HepG2 (cell line): Measurements from ENCODE around the gene ADM5.

Experiments used
- ADNP ChIP-seq: sonication (generic); formaldehyde crosslinking; IDR thresholded peaks from 2 replicates; pipeline ENCODE4 v1.4.0; 2020; ENCODE audit warnings: missing genetic modification reagents
- CTCF ChIP-seq: sonication (generic); formaldehyde crosslinking; IDR thresholded peaks from 2 replicates; pipeline ENCODE4 v1.5.0; 2020; ENCODE audit warnings: mild to moderate bottlenecking, missing genetic modification reagents, moderate library complexity
- EHMT2 ChIP-seq: fragments of 200-600 bp; sonication (generic); IDR thresholded peaks from 2 replicates; pipeline ENCODE4 v1.7.0; 2017; ENCODE audit warnings: antibody characterized with exemption, low read depth, low read length, borderline replicate concordance
- HMGXB4 ChIP-seq, 2 experiments: sonication (generic) in 1 of 2; formaldehyde crosslinking in 1 of 2; IDR thresholded peaks; 2 replicates each; pipeline versions ENCODE4 v1.4.0 to v1.6.1; 2018 to 2020; ENCODE audit warnings: missing genetic modification reagents in 2 of 2, borderline replicate concordance in 1 of 2, low read depth in 1 of 2, mild to moderate bottlenecking in 1 of 2, missing biosample characterization in 1 of 2
- NONO ChIP-seq, 2 experiments: fragments of 450-650 bp in 1 of 2; sonication (generic) in 1 of 2; formaldehyde crosslinking in 1 of 2; IDR thresholded peaks in 1 of 2; conservative IDR thresholded peaks in 1 of 2; 2 replicates each; pipeline versions ENCODE4 v1.6.1 to v1.8.0; 2017 to 2022; ENCODE audit warnings: mild to moderate bottlenecking in 1 of 2, missing genetic modification reagents in 1 of 2, moderate library complexity in 1 of 2
- POLR2AphosphoS5 ChIP-seq: IDR thresholded peaks from 2 replicates; pipeline ENCODE4 v1.6.1; 2012; ENCODE audit warnings: low read depth, low read length
- REST ChIP-seq, 2 experiments: IDR thresholded peaks; 2 replicates each; pipeline ENCODE4 v1.6.1; 2011 to 2012; ENCODE audit warnings: low read length in 2 of 2, borderline replicate concordance in 1 of 2, low read depth in 1 of 2, mild to moderate bottlenecking in 1 of 2, moderate library complexity in 1 of 2
- SP1 ChIP-seq, 2 experiments: fragments of 450-650 bp in 1 of 2; sonication (generic) in 1 of 2; formaldehyde crosslinking in 1 of 2; IDR thresholded peaks; 2 replicates each; pipeline versions ENCODE4 v1.4.0 to v1.6.1; 2016 to 2020; ENCODE audit warnings: missing genetic modification reagents in 1 of 2
- SRSF9 ChIP-seq: fragments of 200-400 bp; formaldehyde crosslinking; IDR thresholded peaks from 2 replicates; pipeline ENCODE4 v1.6.1; 2018; ENCODE audit warnings: borderline replicate concordance, mild to moderate bottlenecking, low read depth, low read length; ENCODE audit not compliant: insufficient read depth, poor library complexity, severe bottlenecking
- ZMYM3 ChIP-seq: sonication (generic); formaldehyde crosslinking; IDR thresholded peaks from 2 replicates; pipeline ENCODE4 v1.5.1; 2020; ENCODE audit warnings: mild to moderate bottlenecking, missing genetic modification reagents
- ZNF557 ChIP-seq: sonication (generic); formaldehyde crosslinking; IDR thresholded peaks from 2 replicates; pipeline ENCODE4 v1.4.0; 2020; ENCODE audit warnings: missing genetic modification reagents
- ZNF772 ChIP-seq: sonication (generic); formaldehyde crosslinking; IDR thresholded peaks from 2 replicates; pipeline ENCODE4 v1.5.0; 2020; ENCODE audit warnings: mild to moderate bottlenecking, missing genetic modification reagents

- no peak for TF ChIP-seq SRSF9
- TF ChIP-seq CTCF (CRISPR knock-in tag) = no peak
- no peak for TF ChIP-seq HMGXB4 (CRISPR knock-in tag; IDR thresholded peaks at IDR 0.05; ENCODE audit: borderline replicate concordance in 1 of 2, low read depth in 1 of 2)
- TF ChIP-seq ZMYM3 (CRISPR knock-in tag) = no peak
- no peak for TF ChIP-seq ADNP (CRISPR knock-in tag)
- no peak for TF ChIP-seq SP1 (IDR thresholded peaks at IDR 0.05)
- TF ChIP-seq SP1 (CRISPR knock-in tag; IDR thresholded peaks at IDR 0.05) = no peak
- no peak for TF ChIP-seq EHMT2
- TF ChIP-seq REST (IDR thresholded peaks at IDR 0.05; ENCODE audit: borderline replicate concordance in 1 of 2, low read depth in 1 of 2, low read length in 2 of 2) = no peak
- no peak for TF ChIP-seq POLR2AphosphoS5
- TF ChIP-seq ZNF557 (CRISPR knock-in tag) = no peak
- TF ChIP-seq NONO (IDR thresholded peaks at IDR 0.05) = no peak
- TF ChIP-seq NONO (CRISPR knock-in tag; conservative IDR thresholded peaks at IDR 0.05) = no peak
- no peak for TF ChIP-seq ZNF772 (CRISPR knock-in tag)
These were observed 45.9 kb upstream of the ADM5 start for GRCh38 chr19:49643466-49643865.
